Spleen (tissue), 7 donors: Measurements from ENCODE around the gene CFAP43.

ENCODE experiments used
- CTCF ChIP-seq, 11 experiments: fragments of 200-600 bp in 7 of 11; fragments of 450-650 bp in 4 of 11; sonication (generic) in 4 of 11; IDR thresholded peaks in 8 of 11; conservative IDR thresholded peaks in 3 of 11; 1 replicate in 7 of 11; 2 replicates in 4 of 11; pipeline versions ENCODE4 v1.4.0 to v1.8.0; 2016 to 2021; ENCODE audit warnings: antibody characterized with exemption in 11 of 11, inconsistent platforms in 4 of 11, mild to moderate bottlenecking in 1 of 11
- POLR2A ChIP-seq, 3 donors: fragments of 450-650 bp; IDR thresholded peaks; one replicate each; pipeline ENCODE4 v1.5.1; 2017; ENCODE audit warnings: antibody characterized with exemption in 3 of 3, mild to moderate bottlenecking in 1 of 3
- POLR2AphosphoS5 ChIP-seq, 3 donors: sonication (generic); formaldehyde crosslinking; IDR thresholded peaks; one replicate each; pipeline ENCODE4 v1.5.1; 2017; ENCODE audit warnings: antibody characterized with exemption in 3 of 3
- donor health status: DM: no; HTN: no; CAD: no; lungs with moderate emphysema.
- donor health status: DM: no; HTN: no; CAD: no.
- donor health status: DM: no; HTN: no; CAD: no.

- no peak for TF ChIP-seq CTCF (IDR thresholded peaks at IDR 0.05 in 8 of 11, conservative IDR thresholded peaks at IDR 0.05 in 3 of 11)
- TF ChIP-seq POLR2A (IDR thresholded peaks at IDR 0.05), result no peak
- no peak for TF ChIP-seq POLR2AphosphoS5 (IDR thresholded peaks at IDR 0.05)
Observed at GRCh38 chr10:104090611-104091010, 141.6 kb downstream of the CFAP43 start.
